Stimulated activated CD4-positive, alpha-beta T cell treated with anti-CD3 and anti-CD28 coated beads, Interleukin-4, amount 100 ng/mL, for 48 hours (primary cell): ENCODE measurements around the gene POPDC3.
"Not testable (repeated sequence)": the region's sequence is repeated elsewhere in the genome, so short reads cannot be mapped to it uniquely, and the experiment has no call there.

ENCODE experiments used
- DNase-seq, 2 donors: peaks; one replicate each; pipeline ENCODE4 v3.0.0-alpha.2; 2020; ENCODE audit warnings: low read depth in 2 of 2

Gene POPDC3

GRCh38 chr6:105196076-105196475 is 16.3 kb upstream of the POPDC3 start:
- no peak for DNase-seq

DNA sequence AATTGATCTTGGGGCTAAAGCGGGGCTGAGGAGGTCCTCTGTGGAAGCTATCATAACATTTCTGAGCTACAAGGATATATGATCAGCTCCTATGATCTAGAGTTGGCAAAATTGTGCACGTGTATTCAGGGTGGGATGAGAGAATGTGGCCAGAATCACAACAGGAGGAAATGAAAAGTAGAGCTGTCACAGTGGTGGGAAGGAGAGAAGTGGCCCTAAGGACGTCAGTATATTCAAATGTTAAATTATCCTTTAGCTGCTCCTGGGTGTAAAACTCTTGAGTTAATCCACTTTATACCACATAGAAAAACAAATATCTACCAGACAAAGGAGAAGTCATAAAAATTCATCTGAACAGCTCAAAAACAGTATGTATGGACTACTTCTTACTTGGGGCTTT is 14.8 kb upstream of the POPDC3 start:
- DNase-seq = no peak

DNA sequence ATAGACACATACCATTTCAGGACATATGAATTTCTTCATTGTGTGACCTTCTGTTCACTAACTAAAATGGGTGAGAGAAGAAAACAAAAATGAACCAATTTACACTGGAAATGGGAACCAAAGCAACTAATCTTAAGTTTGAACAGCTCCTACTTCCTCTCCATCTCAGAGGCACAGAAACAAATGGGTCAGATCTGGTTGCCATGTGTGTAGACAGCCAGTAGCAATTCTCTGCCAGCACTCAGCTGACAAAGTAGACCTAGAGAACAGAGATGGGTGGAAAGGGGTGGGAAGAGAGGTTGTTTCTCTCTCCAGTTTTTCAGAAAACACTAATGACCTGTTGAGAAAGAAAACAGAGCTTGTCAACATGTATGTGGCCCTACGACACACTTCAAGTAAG is 14.3 kb upstream of the POPDC3 start:
- DNase-seq = no peak

DNA sequence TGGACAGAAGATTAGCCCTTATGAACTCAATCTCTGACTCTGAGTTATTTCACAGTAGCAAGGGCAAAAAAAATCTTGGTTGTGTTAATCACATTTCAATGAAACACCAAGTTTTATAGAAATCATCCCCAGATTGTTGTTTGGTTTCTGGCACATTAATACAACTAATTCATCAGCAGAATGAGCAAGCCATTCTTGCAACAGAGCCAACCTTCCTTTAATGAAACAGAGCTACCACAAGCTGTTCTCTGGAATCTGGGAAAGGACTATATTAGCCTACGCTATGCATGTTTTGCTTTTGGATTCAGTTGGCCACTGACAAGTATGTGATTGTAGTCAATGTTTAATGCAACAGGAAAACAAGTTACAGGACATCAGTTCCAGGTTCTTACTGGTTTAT is 13.8 kb upstream of the POPDC3 start:
- DNase-seq = no peak

DNA sequence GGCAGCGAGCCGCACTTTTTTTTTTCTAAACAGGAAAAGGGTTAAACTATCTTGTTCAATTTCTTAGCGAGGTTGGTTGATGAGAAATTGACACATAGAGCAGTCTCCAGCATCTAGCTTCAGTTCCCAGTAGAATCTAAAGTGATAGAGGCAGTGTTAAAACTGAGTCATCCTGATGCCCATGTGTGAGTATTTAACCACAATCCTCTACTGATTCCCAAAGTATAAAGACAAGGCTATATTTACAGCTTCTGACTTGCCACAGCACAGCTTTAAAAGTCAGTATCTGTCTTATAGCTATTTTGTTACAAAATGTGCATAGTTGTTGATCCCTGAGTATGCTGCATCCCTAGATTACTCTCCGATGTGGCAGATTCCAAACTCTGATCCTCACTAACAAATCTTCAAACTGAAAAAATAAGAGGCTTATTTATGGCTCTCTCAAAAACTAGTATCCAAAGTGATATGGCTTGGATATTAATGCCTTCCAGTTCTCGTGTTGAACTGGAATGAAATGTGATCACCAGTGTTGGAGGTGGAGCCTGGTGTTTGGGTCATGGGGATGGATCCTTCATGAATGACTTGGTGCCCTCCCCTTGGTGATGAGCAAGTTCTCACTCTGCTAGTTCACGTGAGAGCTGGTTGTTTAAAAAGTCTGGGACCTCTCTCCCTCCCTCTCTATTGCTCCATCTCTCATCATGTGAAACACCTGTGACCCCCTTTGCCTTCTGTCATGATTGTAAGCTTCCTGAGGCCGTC is 13.1 kb upstream of the POPDC3 start:
- DNase-seq = no peak

DNA sequence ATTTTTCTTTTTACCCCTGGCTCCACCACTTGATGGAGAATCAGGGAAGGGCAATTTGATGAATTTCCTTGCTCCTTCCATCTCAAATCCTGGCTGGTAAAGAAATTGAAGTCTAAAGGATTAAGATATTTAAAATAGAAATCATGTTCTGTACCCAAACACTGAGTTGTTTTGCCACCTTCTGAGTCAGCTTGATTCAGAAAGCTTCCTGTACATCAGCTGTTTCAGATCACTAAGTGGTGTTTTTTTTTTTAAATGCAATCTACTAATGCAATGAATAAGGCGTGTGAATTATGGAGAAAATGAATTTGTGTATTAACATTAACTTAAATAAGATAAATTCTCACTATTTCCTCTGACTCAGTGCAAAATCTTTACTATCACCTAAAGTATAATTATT is 11.5 kb upstream of the POPDC3 start:
- no peak for DNase-seq

GRCh38 chr6:105189026-105189820 is 9.4 kb upstream of the POPDC3 start:
- DNase-seq = no peak

DNA sequence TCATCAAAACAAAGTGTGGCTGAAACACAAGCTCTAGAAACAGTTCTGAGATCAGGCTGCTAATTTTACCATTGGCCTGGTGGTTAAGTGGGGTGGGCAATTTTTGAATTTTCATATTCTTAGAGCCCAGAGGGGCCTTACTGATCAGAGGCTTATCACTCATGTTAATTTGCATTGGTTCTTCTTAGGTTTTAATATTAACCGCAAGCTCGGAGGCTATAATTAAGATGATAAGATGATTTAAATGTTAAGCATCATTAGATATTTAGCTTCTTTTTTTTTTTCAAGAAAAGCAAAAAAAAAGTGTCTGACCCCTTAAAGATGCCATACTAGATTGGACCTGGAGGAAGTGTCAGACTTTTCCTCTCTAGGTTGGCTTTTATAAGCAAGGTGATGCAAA is 8.4 kb upstream of the POPDC3 start:
- no peak for DNase-seq

DNA sequence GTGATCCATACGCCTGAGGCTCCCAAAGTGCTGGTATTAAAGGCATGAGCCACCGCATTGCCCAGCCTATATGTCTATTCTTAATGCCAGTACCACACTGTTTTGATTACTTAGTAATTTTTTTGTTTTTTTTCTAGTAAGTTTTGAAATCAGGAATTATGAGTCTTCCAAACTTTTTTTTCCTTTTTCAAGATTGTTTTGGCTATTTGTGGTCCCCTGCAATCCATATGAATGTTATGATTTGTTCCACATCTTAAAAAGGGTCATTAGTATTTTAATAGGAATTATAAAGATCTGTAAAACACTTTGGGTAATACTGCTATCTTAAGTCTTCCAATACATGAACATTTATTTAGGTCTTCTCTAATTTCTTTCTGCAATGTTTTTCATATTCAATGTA is 6.8 kb upstream of the POPDC3 start:
- no peak for DNase-seq

DNA sequence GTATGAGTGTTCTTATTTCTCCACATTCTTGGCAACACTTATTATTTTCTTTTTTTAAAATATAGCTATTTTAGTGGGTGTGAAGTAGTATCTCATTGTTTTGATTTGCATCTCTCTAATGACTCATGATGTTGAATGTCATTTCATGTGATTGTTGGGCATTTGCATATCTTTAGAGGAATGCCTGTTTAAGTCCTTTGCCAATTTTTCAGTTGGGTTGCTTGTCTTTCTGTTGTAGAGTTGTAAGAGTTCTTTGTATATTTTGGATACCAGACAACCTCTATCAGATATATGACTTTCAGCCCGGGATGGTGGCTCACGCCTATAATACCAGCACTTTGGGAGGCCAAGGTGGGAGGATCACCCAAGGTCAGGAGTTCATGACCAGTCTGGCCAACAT is 5.1 kb upstream of the POPDC3 start:
- no peak for DNase-seq

DNA sequence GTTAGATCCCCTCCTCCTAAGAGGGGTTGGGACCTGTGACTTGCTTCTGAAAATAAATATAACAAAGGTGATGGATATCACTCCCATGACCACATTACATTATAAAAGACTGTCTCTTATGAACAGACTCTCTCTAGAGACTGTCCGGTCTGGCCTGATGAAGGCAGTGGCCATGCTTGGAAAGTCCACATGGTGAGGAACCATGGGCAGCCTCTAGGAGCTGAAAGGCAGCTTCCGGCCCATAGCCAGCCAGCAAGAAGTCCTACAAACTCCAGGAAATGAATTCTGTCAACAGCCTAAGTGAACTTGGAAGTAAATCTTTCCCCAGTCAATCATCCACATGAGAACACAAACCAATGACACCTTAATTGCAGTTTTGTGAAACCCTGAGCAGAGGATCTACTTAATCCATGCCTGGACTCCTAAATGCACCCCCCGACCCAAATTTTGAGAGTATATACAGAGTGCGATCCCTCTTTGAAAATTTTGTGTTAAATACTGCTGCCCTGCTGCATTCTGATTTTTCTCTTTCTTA is 2.2 kb upstream of the POPDC3 start:
- DNase-seq = no peak

GRCh38 chr6:105178636-105179035 is 1.2 kb downstream of the POPDC3 start:
- DNase-seq = no peak

DNA sequence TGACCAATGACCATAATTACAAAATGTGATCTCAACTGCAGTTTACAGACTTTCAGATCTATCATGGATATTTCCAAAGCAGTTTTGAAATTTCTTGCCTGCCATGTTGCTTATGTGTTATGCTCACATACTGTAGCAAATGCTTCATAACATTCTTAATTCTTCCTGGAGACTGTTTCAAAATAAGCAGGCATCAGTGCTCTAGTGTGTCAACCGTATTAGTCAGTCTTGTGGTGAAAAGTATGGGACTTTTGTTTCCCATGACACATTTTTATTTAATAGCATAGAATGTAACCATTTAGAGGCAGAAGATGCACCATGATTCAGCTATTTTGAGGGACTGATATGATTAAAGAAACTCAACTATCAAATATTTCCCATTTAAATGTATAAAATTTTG is 1.7 kb downstream of the POPDC3 start:
- DNase-seq = no peak

DNA sequence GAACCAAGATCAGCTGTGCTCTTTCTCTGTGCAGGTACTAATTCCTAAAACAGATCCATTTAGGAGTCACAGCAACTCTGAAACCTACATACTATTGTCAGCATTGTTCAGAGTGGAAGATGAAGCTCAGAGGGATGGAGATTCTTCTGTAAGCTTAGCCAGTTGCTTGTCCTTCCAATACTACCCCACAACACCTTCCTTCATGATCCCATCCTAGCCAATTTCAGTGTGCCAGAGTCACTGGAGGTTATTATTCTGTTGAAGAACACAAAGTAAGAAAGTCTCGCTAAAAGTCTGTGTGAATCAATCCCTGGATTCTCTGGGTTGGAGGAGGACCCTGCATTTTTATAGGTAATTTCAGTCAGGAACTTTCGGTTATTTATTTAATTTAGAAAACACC is 2.3 kb downstream of the POPDC3 start:
- no peak for DNase-seq

GRCh38 chr6:105174512-105174911 is 5.3 kb downstream of the POPDC3 start:
- DNase-seq = no peak

GRCh38 chr6:105172515-105172914 is 7.3 kb downstream of the POPDC3 start:
- DNase-seq = not testable (repeated sequence)

- DNase-seq = no peak
Measured at GRCh38 chr6:105170059-105170458, 9.8 kb downstream of the POPDC3 start.

DNA sequence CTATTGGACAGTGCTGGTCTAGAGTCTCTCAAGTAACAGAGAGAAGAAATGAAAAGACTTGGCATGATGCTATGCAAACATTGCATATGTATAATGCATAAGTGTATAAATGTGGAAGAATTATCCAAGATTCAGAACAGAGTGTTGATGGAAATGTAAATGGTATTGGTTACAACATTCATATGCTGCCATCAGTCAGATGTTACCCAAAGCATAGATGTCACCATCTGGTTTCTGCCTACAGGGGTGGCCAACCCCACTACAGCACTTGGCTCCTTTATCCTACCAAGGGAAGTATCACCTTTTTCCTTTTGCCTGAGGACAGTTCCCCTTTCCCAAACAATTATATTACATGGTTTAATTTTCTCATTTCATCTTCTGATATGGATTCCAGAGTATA is 11.9 kb downstream of the POPDC3 start:
- DNase-seq = no peak

GRCh38 chr6:105164418-105164817 is 15.4 kb downstream of the POPDC3 start:
- no peak for DNase-seq

DNA sequence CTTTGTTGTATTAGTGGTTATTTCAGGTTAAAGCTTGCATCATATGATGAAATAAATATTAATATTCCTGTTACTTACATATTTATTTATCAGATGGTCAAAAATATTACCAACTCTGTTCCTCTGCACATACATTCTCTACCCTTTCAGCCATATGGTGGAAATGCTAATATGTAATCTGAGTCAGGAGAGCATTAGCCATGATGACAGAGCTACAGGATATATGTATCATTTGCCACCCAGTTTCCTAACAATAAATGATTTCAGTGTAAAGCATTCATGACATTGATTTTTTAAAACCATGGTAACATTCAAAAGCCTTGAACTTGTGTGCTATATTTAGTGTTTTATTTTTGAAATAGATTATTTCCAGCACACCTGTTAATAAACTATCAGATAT is 16.6 kb downstream of the POPDC3 start:
- no peak for DNase-seq

DNA sequence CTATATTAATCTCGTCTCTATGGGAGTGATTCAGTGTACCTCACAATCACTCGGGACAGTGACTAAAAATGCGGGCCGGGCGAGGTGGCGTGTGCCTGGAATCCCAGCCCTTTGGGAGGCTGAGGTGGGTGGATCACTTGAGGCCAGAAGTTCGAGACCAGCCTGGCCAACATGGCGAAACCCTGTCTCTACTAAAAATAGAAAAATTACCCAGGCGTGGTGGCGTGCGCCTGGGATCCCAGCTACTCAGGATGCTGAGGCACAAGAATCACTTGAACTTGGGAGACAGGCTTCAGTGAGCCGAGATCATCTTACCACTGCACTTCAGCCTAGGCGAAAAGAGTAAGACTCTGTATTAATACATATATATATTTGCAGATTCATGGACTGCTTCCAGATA is 17.4 kb downstream of the POPDC3 start:
- DNase-seq = no peak

DNA sequence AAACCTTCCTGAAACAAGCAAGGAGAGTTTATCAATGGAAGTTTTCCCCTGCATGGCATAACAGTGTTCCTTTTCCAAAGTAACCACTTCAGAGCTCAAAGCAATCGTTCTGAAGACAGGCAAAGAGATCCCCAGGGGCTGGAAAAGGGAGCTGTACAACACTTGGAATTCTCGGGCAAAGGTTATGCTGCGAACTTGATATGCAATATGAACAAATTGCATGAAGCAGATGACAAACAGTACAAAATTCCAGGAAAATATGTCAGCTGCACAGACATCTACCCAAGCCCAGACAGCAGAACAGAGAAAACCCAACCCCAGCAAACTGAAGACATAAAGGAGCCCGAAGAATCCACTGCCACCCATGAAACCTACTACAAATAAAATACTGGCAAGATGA is 18.4 kb downstream of the POPDC3 start:
- DNase-seq = no peak

DNA sequence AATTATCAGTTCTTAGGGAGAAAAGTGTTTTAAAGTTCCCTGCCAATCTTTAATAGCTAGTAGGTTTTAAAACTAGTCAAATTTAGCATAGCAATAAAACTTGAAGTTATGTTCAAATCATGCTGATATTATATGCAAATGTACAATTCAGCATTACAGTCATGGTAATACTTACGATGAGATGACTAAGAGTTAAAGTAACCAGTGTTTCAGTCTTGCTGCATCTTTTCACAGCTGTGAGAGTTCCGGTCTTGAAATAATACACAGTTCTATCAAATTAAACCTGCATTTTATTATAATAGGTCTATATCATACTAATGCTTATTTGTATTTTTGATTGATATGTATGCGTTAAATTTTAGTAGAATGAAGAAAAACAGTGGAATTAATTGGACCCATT is 26.1 kb downstream of the POPDC3 start:
- no peak for DNase-seq
